AG09319 (cell line): ENCODE results near the gene SPG7.

Experiments used
- DNase-seq: peaks from one replicate; pipeline ENCODE4 v3.0.0-alpha.2; 2010; ENCODE audit warnings: low read depth; ENCODE audit errors: extremely low read depth
- TF ChIP-seq, protein P1 (sequence below): IDR thresholded peaks from 2 replicates; pipeline ENCODE4 v1.5.1; 2011; ENCODE audit warnings: low read depth, mild to moderate bottlenecking, inconsistent platforms, low read length, moderate library complexity

Gene SPG7

GRCh38 chr16:89534252-89534756, 26.1 kb downstream of the SPG7 start:
- DNase-seq: no peak
- TF ChIP-seq, protein P1, sequence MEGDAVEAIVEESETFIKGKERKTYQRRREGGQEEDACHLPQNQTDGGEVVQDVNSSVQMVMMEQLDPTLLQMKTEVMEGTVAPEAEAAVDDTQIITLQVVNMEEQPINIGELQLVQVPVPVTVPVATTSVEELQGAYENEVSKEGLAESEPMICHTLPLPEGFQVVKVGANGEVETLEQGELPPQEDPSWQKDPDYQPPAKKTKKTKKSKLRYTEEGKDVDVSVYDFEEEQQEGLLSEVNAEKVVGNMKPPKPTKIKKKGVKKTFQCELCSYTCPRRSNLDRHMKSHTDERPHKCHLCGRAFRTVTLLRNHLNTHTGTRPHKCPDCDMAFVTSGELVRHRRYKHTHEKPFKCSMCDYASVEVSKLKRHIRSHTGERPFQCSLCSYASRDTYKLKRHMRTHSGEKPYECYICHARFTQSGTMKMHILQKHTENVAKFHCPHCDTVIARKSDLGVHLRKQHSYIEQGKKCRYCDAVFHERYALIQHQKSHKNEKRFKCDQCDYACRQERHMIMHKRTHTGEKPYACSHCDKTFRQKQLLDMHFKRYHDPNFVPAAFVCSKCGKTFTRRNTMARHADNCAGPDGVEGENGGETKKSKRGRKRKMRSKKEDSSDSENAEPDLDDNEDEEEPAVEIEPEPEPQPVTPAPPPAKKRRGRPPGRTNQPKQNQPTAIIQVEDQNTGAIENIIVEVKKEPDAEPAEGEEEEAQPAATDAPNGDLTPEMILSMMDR: no peak

- no peak for DNase-seq
Observed at GRCh38 chr16:89536371-89536770, 28.2 kb downstream of the SPG7 start.

GRCh38 chr16:89536886-89537548, 28.8 kb downstream of the SPG7 start:
- TF ChIP-seq, protein P1: no peak
- DNase-seq: no peak

More at GRCh38 chr16:89536371-89536770, 28.2 kb downstream of the SPG7 start:
- TF ChIP-seq, protein P1: no peak

GRCh38 chr16:89537549-89537925, 29.3 kb downstream of the SPG7 start:
- TF ChIP-seq, protein P1: no peak
- DNase-seq: no peak

- no peak for DNase-seq
- TF ChIP-seq, protein P1: no peak
Observed at GRCh38 chr16:89538286-89538685, 30.1 kb downstream of the SPG7 start.

DNA sequence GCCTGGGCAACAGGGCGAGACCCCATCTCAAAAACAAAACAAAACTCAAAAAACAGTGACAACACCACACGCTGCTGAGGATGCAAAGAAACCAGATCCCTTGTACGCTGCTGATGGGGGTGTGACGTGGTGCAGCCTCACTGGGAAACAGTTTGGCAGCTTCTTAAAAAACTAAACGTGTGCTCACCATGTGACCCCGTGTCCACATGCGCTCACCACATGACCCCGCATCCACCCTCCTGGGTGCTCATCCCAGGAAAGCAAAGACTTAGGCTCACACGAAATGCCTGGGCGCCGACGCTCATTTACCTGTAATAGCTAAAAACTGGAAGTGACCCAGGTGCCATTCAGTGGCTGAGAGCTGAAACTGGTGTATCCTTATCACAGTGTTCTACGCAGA, 32.4 kb downstream of the SPG7 start:
- DNase-seq: no peak
- TF ChIP-seq, protein P1: no peak

DNA sequence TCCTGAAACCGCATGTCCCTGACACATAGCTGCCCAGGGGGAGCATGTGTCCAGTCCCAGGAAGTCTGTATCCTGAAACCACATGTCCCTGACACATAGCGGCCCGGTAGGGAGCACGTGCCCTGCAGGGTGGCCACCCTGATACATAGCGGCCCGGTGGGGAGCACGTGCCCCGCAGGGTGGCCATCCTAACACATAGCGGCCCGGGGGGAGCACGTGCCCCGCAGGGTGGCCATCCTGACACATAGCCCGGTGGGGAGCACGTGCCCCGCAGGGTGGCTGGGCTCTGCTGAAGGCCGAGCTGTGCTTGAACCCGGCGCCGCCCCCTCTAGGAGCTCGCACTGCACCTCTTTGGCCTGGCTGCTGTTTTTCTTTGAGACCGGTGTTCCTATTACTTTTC, 33.6 kb downstream of the SPG7 start:
- TF ChIP-seq, protein P1: no peak
- no peak for DNase-seq
